NB4 (cell line): ENCODE measurements around the gene SIK2.

Experiments used
- POLR2A ChIP-seq: IDR thresholded peaks from 2 replicates; pipeline ENCODE4 v1.6.1; 2011; ENCODE audit warnings: mild to moderate bottlenecking; ENCODE audit not compliant: insufficient read length; ENCODE audit errors: extremely low read depth
- TF ChIP-seq, protein P1 (sequence below): IDR thresholded peaks from one replicate; pipeline ENCODE4 v1.5.1; 2012; ENCODE audit warnings: low read depth, low read length

DNA sequence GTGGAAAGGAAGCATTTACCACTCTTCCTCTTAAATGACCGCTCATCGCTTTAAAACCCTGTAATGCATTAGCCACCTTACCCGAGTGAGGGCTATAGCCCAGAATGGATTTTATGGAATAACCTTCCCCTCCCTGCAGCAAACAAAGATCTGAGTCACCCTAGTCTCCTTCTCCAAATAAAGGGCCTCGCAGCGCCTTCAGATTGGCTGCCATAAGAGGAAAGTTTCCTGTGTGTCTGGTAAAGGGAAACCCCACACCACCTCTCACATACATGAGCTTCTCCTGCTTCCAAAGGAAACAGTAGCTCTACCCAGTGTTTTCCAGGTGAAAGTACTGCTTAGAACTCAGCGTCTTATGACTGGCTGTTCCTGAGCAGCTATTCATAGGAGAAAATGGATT is 116.2 kb downstream of the SIK2 start:
- TF ChIP-seq POLR2A, result no peak
- TF ChIP-seq, protein P1, sequence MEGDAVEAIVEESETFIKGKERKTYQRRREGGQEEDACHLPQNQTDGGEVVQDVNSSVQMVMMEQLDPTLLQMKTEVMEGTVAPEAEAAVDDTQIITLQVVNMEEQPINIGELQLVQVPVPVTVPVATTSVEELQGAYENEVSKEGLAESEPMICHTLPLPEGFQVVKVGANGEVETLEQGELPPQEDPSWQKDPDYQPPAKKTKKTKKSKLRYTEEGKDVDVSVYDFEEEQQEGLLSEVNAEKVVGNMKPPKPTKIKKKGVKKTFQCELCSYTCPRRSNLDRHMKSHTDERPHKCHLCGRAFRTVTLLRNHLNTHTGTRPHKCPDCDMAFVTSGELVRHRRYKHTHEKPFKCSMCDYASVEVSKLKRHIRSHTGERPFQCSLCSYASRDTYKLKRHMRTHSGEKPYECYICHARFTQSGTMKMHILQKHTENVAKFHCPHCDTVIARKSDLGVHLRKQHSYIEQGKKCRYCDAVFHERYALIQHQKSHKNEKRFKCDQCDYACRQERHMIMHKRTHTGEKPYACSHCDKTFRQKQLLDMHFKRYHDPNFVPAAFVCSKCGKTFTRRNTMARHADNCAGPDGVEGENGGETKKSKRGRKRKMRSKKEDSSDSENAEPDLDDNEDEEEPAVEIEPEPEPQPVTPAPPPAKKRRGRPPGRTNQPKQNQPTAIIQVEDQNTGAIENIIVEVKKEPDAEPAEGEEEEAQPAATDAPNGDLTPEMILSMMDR, result no peak
